ENCODE results near the gene ARAP1.

GRCh38 chr11:72653649-72654048 lies 98.6 kb downstream of the ARAP1 start:
- TF ChIP-seq CTCF (IDR thresholded peaks at IDR 0.05) (no peak), SIN3A (IDR thresholded peaks at IDR 0.05; ENCODE audit: borderline replicate concordance, insufficient read depth, low read depth, low read length) (no peak), POLR2AphosphoS5 (IDR thresholded peaks at IDR 0.05; ENCODE audit: low read depth, low read length) (no peak), REST (IDR thresholded peaks at IDR 0.05; ENCODE audit: insufficient read depth in 1 of 2, low read depth in 2 of 2, low read length in 1 of 2) (no peak), TCF7L2 (IDR thresholded peaks at IDR 0.05; ENCODE audit: low read depth, low read length) (no peak)

Measured in Panc1 (cell line).